Endothelial cell of umbilical vein (primary cell): ENCODE measurements around the gene PGBD5. TPM values are rescaled to one million over a fixed set of nuclear protein-coding genes. Genes with fewer than 3 reads are reported as not detected.

ENCODE experiments used
- BruUV-seq: library from RNA; stranded (reverse); fragments of 400-500 nt; replicated peaks from 2 replicates; lab custom pipeline; 2021; lab: Mats Ljungman, UMichigan
- CTCF ChIA-PET: fragments of 300-600, 350-600 bp; sonication (Branson Sonifier 250); formaldehyde crosslinking; loops from one replicate; lab custom pipeline; 2021; ENCODE audit warnings: antibody characterized with exemption, inconsistent platforms; lab: Charles Lee
- POLR2A ChIA-PET: fragments of 300-600, 350-600 bp; sonication (Branson Sonifier 250); formaldehyde crosslinking; loops from one replicate; lab custom pipeline; 2021; ENCODE audit warnings: antibody characterized with exemption, inconsistent platforms; lab: Charles Lee
- DNase-seq: peaks from one replicate; pipeline ENCODE4 v3.0.0-alpha.2; 2011; ENCODE audit warnings: low read depth, low spot score
- FAIRE-seq: peaks from 2 replicates; lab custom pipeline; 2011; peaks lifted over from hg19 to GRCh38; lab: Jason Lieb, UNC
- H2AFZ ChIP-seq: 2 replicates; pipeline ENCODE4 v1.6.0; 2012; ENCODE audit warnings: low read depth, low read length, control low read depth, inconsistent platforms
- H3K27ac ChIP-seq: 2 replicates; pipeline ENCODE4 v1.5.1; 2011; ENCODE audit warnings: low read depth, mild to moderate bottlenecking, control low read depth, low read length, moderate library complexity; ENCODE audit not compliant: insufficient read depth
- H3K27me3 ChIP-seq, 2 experiments: 2 replicates each; pipeline versions ENCODE4 v1.6.0 to v1.6.1; 2011; ENCODE audit warnings: low read length in 2 of 2, mixed read lengths in 1 of 2; ENCODE audit not compliant: control insufficient read depth in 2 of 2, insufficient read depth in 2 of 2
- H3K36me3 ChIP-seq, 2 experiments: 2 replicates in 1 of 2; 3 replicates in 1 of 2; pipeline ENCODE4 v1.5.1; 2011; ENCODE audit warnings: low read length in 2 of 2, mild to moderate bottlenecking in 1 of 2, moderate library complexity in 1 of 2; ENCODE audit not compliant: control insufficient read depth in 2 of 2, insufficient read depth in 2 of 2; ENCODE audit errors: extremely low read depth in 1 of 2
- H3K4me1 ChIP-seq: 3 replicates; pipeline ENCODE4 v1.5.1; 2011; ENCODE audit warnings: mild to moderate bottlenecking, low read length; ENCODE audit not compliant: control insufficient read depth, insufficient read depth; ENCODE audit errors: extremely low read depth
- H3K4me2 ChIP-seq: 2 replicates; pipeline ENCODE4 v1.6.1; 2011; ENCODE audit warnings: low read length, control low read depth, mixed read lengths; ENCODE audit not compliant: insufficient read depth
- H3K4me3 ChIP-seq, 3 experiments: fragments of 200-600 bp in 1 of 3; sonication (generic), shearing (Covaris generic) in 1 of 3; replicated peaks in 1 of 3; 2 replicates each; pipeline ENCODE4 v1.5.1; 2011 to 2016; ENCODE audit warnings: control low read depth in 3 of 3, low read length in 3 of 3, mild to moderate bottlenecking in 2 of 3, inconsistent platforms in 1 of 3, low read depth in 1 of 3, moderate library complexity in 1 of 3; ENCODE audit not compliant: insufficient read depth in 1 of 3
- H3K79me2 ChIP-seq: 2 replicates; pipeline ENCODE4 v1.6.0; 2012; ENCODE audit warnings: low read length, inconsistent platforms; ENCODE audit not compliant: control insufficient read depth, insufficient read depth
- H3K9ac ChIP-seq: replicated peaks from 2 replicates; pipeline ENCODE3; 2011; ENCODE audit warnings: low read length, control low read depth; ENCODE audit not compliant: insufficient read depth; ENCODE audit errors: extremely low read depth
- H3K9me1 ChIP-seq: replicated peaks from 3 replicates; pipeline ENCODE4 v1.6.0; 2011; ENCODE audit warnings: mild to moderate bottlenecking, low read length; ENCODE audit not compliant: control insufficient read depth, insufficient read depth; ENCODE audit errors: extremely low read depth
- H3K9me3 ChIP-seq: replicated peaks from 2 replicates; pipeline ENCODE4 v1.5.1; 2012; ENCODE audit warnings: low read length, inconsistent platforms; ENCODE audit not compliant: control insufficient read depth, insufficient read depth
- H4K20me1 ChIP-seq: replicated peaks from 2 replicates; pipeline ENCODE3; 2011; ENCODE audit warnings: mild to moderate bottlenecking, low read length; ENCODE audit not compliant: control insufficient read depth, insufficient read depth; ENCODE audit errors: extremely low read depth
- CTCF ChIP-seq, 2 donors: IDR thresholded peaks; 1 replicate in 1 of 2; 2 replicates in 1 of 2; pipeline ENCODE4 v1.5.1; 2011; ENCODE audit warnings: low read length in 2 of 2, mild to moderate bottlenecking in 2 of 2, moderate library complexity in 2 of 2, control low read depth in 1 of 2, inconsistent platforms in 1 of 2, low read depth in 1 of 2; ENCODE audit not compliant: insufficient read depth in 1 of 2; ENCODE audit errors: extremely low read depth in 1 of 2
- EZH2 ChIP-seq: IDR thresholded peaks from 2 replicates; pipeline ENCODE4 v1.6.1; 2012; ENCODE audit warnings: borderline replicate concordance, low read depth, mild to moderate bottlenecking, moderate library complexity, low read length, inconsistent platforms; ENCODE audit not compliant: severe bottlenecking
- FOS ChIP-seq: IDR thresholded peaks from 2 replicates; pipeline ENCODE4 v1.6.1; 2011; ENCODE audit warnings: mild to moderate bottlenecking, low read length, moderate library complexity, borderline replicate concordance; ENCODE audit not compliant: insufficient read depth
- GATA2 ChIP-seq: IDR thresholded peaks from 2 replicates; pipeline ENCODE4 v1.7.0; 2011; ENCODE audit warnings: low read depth, mild to moderate bottlenecking, moderate library complexity, mixed read lengths, low read length; ENCODE audit not compliant: insufficient read length, insufficient read depth
- JUN ChIP-seq: IDR thresholded peaks from 2 replicates; pipeline ENCODE4 v1.6.1; 2011; ENCODE audit warnings: borderline replicate concordance, low read depth; ENCODE audit not compliant: insufficient read length, insufficient read depth
- MAX ChIP-seq: IDR thresholded peaks from 2 replicates; pipeline ENCODE4 v1.6.1; 2011; ENCODE audit not compliant: insufficient read depth, insufficient read length
- MYC ChIP-seq: IDR thresholded peaks from one replicate; pipeline ENCODE4 v1.6.1; 2011; ENCODE audit warnings: mild to moderate bottlenecking, low read depth, low read length
- POLR2A ChIP-seq: IDR thresholded peaks from 2 replicates; pipeline ENCODE4 v1.6.1; 2012; ENCODE audit warnings: low read depth, mild to moderate bottlenecking, control low read depth, low read length
- POLR2AphosphoS5 ChIP-seq: IDR thresholded peaks from 2 replicates; pipeline ENCODE4 v1.6.1; 2012; ENCODE audit warnings: low read depth, mild to moderate bottlenecking, control low read depth, low read length, moderate library complexity; ENCODE audit not compliant: insufficient read depth
- dilution Hi-C: fragments of 300-500 bp; cut with MboI; formaldehyde crosslinking; loops from one replicate; pipeline ENCODE4 v1.15.0; 2019; ENCODE audit warnings: low sequenced_read_pairs; ENCODE audit not compliant: extremely low pct_ligation_motif_present
- intact Hi-C: fragments of 100-400 bp; cut with micrococcal nuclease; formaldehyde crosslinking; loops from one replicate; pipeline ENCODE4 v1.10.0; 2022
- polyA plus RNA-seq, 4 experiments: library from polyadenylated mRNA; depleted of rRNA in 3 of 4; stranded (reverse) in 3 of 4; unstranded in 1 of 4; fragments of >200 nt; gene quantifications; 2 replicates each; pipeline versions ENCODE4 v1.2.1 to v1.2.3, GENCODE V29; 2011 to 2012; ENCODE audit warnings: missing spikeins in 1 of 4
- total RNA-seq: library from RNA; stranded (reverse); gene quantifications from 2 replicates; pipeline ENCODE4 v1.2.3, GENCODE V29; 2021

The PGBD5 gene
- total and polyA plus RNA-seq, 2 donors (not counting 3 experiments of a cell fraction or from before 2014, with no cell fraction given), result 0.03 TPM; not detected in 1

- Histone ChIP-seq H3K4me1 (no peaks in the 10 kb centered on the region), H3K9me3 (no peaks in the 10 kb centered on the region), H4K20me1 (no peaks in the 10 kb centered on the region), H3K4me3 (no peak overlapping the region), H3K9me1 (no peaks in the 10 kb centered on the region), H3K9ac (no peak overlapping the region), H3K27ac (no peak overlapping the region), H2AFZ (no peak overlapping the region), H3K79me2 (no peaks in the 10 kb centered on the region), H3K36me3 (no peaks in the 10 kb centered on the region), H3K4me2 (no peak overlapping the region), H3K27me3 (no peaks in the 10 kb centered on the region)
- dilution Hi-C loops, result no loop called here
- no peak for DNase-seq
- TF ChIP-seq POLR2AphosphoS5 (no peak), MYC (no peak), MAX (no peak), GATA2 (no peak), POLR2A (no peak), JUN (no peak), FOS (no peak), EZH2 (no peak), CTCF (IDR thresholded peaks at IDR 0.05; ENCODE audit: extremely low read depth in 1 of 2, insufficient read depth in 1 of 2, low read depth in 1 of 2, low read length in 2 of 2) (no peak)
- no TSS peak for BruUV-seq
- ChIA-PET POLR2A (no interaction called here), CTCF (no interaction called here)
- no peak for FAIRE-seq
- intact Hi-C loops, result no loop called here
Measured at GRCh38 chr1:230384380-230385157, 41.6 kb downstream of the PGBD5 start.
